ENCODE data around the gene FTH1.
"Not testable (repeated sequence)": the region's sequence is repeated elsewhere in the genome, so short reads cannot be mapped to it uniquely, and the experiment has no call there.

The FTH1 gene

DNA sequence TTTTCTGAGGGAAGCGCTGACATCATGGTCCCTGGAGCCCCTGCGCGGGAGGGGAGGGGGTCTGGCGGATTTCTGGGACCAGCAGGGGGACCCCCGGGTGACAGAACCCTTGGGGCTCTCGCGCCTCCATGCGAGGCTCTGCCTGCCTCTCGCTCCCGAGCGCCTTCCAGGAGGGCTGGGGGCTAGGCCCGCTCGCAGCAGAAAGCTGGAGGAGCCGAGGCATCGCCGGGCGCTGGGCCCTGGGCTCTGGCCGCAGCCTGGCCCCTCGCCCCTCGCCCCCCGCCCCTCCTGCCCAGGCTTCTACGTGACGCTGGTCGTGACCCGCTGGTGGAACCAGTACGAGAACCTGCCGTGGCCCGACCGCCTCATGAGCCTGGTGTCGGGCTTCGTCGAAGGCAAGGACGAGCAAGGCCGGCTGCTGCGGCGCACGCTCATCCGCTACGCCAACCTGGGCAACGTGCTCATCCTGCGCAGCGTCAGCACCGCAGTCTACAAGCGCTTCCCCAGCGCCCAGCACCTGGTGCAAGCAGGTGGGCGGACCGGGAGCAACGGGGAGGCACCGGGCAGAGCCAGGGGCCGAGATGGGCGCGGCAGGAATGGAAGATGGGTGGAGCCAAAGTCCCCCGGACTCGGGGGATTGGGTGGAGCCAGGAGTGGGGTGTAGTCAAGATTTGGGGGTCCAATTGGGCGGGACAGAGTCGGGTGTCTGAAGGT lies 11.9 kb downstream of the FTH1 start:
- H3K27ac ChIP-seq, result peak overlapping the region; percentile 43
- TF ChIP-seq, protein P1, sequence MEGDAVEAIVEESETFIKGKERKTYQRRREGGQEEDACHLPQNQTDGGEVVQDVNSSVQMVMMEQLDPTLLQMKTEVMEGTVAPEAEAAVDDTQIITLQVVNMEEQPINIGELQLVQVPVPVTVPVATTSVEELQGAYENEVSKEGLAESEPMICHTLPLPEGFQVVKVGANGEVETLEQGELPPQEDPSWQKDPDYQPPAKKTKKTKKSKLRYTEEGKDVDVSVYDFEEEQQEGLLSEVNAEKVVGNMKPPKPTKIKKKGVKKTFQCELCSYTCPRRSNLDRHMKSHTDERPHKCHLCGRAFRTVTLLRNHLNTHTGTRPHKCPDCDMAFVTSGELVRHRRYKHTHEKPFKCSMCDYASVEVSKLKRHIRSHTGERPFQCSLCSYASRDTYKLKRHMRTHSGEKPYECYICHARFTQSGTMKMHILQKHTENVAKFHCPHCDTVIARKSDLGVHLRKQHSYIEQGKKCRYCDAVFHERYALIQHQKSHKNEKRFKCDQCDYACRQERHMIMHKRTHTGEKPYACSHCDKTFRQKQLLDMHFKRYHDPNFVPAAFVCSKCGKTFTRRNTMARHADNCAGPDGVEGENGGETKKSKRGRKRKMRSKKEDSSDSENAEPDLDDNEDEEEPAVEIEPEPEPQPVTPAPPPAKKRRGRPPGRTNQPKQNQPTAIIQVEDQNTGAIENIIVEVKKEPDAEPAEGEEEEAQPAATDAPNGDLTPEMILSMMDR (conservative IDR thresholded peaks at IDR 0.05; ENCODE audit: low read depth), result no peak
- CTCF ChIA-PET, result interaction anchor here (0.6 to 1.1 kb wide), 6 partner anchors 9 to 127 kb away, joined by 3 to 4 read pairs (median 3); no protein-coding TSS in a partner anchor
- no peak for DNase-seq (ENCODE audit: low spot score)
- POLR2A ChIA-PET (ENCODE audit: low non-redundant PET), result interaction anchor here (0.6 kb wide), 1 partner anchor 26 kb away, joined by 6 read pairs; no protein-coding TSS in a partner anchor

DNA sequence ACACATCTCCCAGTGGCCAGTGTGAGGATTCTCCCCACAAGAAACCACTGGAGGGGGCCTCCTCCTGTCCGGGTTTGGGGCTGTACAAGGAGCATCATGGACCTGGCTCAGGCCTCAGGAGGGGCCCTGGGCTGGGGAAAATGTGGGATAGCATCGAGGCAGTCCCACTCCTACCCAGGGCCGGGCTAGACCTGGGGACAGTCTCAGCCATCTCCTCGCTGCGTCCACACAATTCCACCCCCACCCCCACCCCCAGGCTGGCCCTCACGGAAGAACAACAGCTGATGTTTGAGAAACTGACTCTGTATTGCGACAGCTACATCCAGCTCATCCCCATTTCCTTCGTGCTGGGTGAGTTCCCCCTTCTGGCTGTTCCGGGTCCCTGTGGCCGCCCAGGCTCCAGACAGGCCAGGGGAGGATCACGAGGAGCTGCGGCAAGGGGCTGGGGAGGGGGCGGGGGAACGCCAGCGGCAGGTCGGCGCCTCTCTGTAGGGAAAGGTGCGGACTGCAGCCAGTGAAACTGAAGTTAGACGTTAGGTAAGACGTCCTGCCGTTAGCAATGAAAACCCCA lies 12.5 kb downstream of the FTH1 start:
- H3K27ac ChIP-seq, result peak overlapping the region; percentile 43
- CTCF ChIA-PET, result interaction anchor here (0.6 to 1.1 kb wide), 7 partner anchors 9 to 153 kb away, joined by 3 to 6 read pairs (median 3); no protein-coding TSS in a partner anchor
- POLR2A ChIA-PET (ENCODE audit: low non-redundant PET), result interaction anchor here (0.6 kb wide), 2 partner anchors 9 to 25 kb away, joined by 5 to 6 read pairs; no protein-coding TSS in a partner anchor
- DNase-seq (ENCODE audit: low spot score), result peak; percentile 65
- TF ChIP-seq, protein P1 (conservative IDR thresholded peaks at IDR 0.05; ENCODE audit: low read depth), result no peak

DNA sequence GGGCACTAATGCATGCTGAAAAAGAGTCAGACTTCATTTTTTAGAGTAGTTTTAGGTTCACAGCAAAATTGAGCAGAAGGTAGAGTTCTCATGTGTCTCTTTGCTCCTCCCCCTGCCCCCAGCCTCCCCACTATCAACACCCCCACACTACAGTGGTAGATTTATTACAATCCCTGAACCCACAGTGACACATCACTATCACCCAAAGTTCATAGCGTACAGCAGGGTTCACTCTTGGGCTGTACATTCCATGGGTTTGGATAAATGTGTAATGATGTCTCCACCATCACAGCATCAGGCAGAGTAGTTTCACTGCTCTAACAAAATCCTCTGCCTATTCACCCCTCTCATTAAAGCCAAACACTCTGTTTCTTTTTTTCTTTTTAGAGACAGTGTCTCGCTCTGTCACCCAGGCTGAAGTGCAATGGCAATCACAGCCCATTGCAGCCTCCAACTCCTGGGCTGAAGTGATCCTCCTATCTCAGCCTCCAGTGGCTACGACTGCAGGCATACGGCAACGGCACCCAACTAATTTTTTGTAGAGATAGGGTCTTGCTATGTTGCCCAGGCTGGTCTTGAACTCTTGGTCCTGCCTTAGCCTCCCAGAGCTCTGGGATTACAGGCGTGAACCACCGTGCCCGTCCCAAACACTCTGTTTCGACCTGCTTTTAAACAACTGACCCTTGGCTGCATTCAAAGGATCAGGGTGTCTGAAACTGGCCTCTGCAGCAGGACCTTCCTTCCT lies 13.2 kb downstream of the FTH1 start:
- ChIA-PET POLR2A (ENCODE audit: low non-redundant PET) (interaction anchor here (0.6 kb wide), 1 partner anchor 9 kb away, joined by 5 read pairs; no protein-coding TSS in a partner anchor), CTCF (interaction anchor here (0.6 to 1.1 kb wide), 4 partner anchors 14 to 152 kb away, joined by 3 to 6 read pairs (median 4); no protein-coding TSS in a partner anchor)
- TF ChIP-seq, protein P1 (conservative IDR thresholded peaks at IDR 0.05; ENCODE audit: low read depth), result no peak
- no peak for DNase-seq (ENCODE audit: low spot score)
- H3K27ac ChIP-seq, result peak overlapping the region; percentile 43

DNA sequence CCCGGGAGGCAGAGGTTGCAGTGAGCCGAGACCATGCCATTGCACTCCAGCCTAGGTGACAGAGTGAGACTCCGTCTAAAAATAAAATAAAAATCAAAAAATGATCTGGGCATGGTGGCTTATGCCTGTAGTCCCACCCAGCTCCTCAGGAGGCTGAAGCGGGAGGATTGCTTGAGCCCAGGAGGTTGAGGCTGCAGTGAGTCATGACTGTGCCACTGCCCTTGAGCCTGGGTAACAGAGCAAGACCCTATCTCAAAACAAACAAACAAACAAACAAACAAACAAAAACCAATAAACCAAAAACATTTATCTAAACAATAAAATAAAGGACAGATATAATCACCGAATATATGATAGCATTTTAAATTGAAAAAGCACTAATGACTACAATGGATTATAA lies 13.8 kb downstream of the FTH1 start:
- H3K27ac ChIP-seq; POLR2A ChIA-PET (ENCODE audit: low non-redundant PET); DNase-seq (ENCODE audit: low spot score); CTCF ChIA-PET: not testable (repeated sequence)

DNA sequence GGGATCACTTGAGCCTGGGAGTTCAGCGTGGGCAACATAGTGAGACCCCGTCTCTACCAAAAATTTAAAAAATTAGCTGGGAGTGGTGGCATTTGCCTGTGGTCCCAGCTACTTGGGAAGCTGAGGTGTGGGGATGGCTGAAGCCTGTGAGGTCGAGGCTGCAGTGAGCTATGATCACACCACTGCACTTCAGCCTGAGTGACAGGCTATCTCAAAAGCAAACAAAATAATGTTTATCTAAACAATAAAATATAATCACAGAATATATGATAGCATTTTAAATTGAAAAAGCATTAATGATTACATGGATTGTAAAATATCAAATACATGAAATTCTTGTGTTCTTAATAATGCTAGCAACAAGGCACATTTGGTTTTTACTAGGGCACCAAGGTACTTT lies 14.6 kb downstream of the FTH1 start:
- TF ChIP-seq, protein P1 (conservative IDR thresholded peaks at IDR 0.05; ENCODE audit: low read depth), result no peak
- H3K27ac ChIP-seq, result no peak overlapping the region
- ChIA-PET POLR2A (ENCODE audit: low non-redundant PET) (no interaction called here), CTCF (interaction anchor here (1.1 kb wide), 1 partner anchor 53 kb away, joined by 3 read pairs; no protein-coding TSS in a partner anchor)
- DNase-seq (ENCODE audit: low spot score), result no peak

DNA sequence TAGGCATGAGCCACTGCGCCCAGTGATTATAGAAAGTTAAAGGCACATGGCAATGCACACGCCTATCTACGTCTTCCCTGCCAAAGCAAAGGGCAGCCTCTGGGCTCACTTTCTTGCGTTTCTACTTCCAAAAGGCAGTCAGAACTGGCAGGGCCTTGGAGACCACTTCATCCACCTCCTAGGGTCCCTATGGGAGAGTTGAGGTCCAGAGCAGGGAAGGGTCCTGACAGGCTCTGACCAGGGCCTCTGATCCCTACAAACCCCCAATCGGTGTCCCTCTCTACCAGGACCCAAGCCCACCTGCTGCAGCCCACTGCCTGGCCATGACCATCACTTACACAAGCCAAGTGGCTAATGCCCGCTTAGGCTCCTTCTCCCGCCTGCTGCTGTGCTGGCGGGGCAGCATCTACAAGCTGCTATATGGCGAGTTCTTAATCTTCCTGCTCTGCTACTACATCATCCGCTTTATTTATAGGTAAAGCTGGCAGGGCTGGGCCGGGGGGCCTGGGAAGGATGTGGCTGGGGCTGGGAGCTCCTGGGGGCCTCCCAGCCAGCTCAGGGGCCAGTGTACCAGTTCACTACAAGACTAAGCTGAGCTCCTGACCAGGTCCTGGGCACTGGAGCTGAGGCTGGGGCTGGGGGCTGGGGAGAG lies 15.8 kb downstream of the FTH1 start:
- TF ChIP-seq, protein P1 (conservative IDR thresholded peaks at IDR 0.05; ENCODE audit: low read depth), result no peak
- no peak overlapping the region for H3K27ac ChIP-seq
- POLR2A ChIA-PET (ENCODE audit: low non-redundant PET), result no interaction called here
- CTCF ChIA-PET, result interaction anchor here (0.5 to 1.4 kb wide), 5 partner anchors 14 to 221 kb away, joined by 3 to 4 read pairs (median 3); no protein-coding TSS in a partner anchor
- no peak for DNase-seq (ENCODE audit: low spot score)

Measured in RWPE1 (cell line).